Mesodermal cell (in vitro differentiated cells): Measurements from ENCODE around the gene TADA3.

Experiments used
- H3K27ac ChIP-seq: 2 replicates; pipeline ENCODE4 v1.7.0; 2013; ENCODE audit warnings: mild to moderate bottlenecking, low read depth, low read length, moderate library complexity; ENCODE audit not compliant: severe bottlenecking
- H3K36me3 ChIP-seq: 2 replicates; pipeline ENCODE4 v1.7.1; 2013; ENCODE audit warnings: mild to moderate bottlenecking, low read length, moderate library complexity; ENCODE audit not compliant: control insufficient read depth, insufficient read depth
- H3K4me1 ChIP-seq: one replicate; pipeline ENCODE4 v1.7.1; 2013; ENCODE audit warnings: mild to moderate bottlenecking, low read length; ENCODE audit not compliant: insufficient read depth, control insufficient read depth, poor library complexity, severe bottlenecking
- H3K4me3 ChIP-seq: 2 replicates; pipeline ENCODE4 v1.7.0; 2013; ENCODE audit warnings: low read length, control low read depth, mild to moderate bottlenecking; ENCODE audit not compliant: insufficient read depth, poor library complexity, severe bottlenecking; ENCODE audit errors: extremely low read depth
- H3K9me3 ChIP-seq: 2 replicates; pipeline ENCODE4 v1.7.1; 2013; ENCODE audit warnings: mild to moderate bottlenecking, low read length, moderate library complexity; ENCODE audit not compliant: control insufficient read depth
- whole genome bisulfite sequencing, 2 experiments: methylation state at CpG; one replicate each; pipeline ENCODE4 v1.1.5; 2013; ENCODE audit warnings: missing lambda C conversion rate in 2 of 2; ENCODE audit not compliant: insufficient coverage in 2 of 2; 5-methylcytosine and 5-hydroxymethylcytosine counted together

TADA3 gene

DNA sequence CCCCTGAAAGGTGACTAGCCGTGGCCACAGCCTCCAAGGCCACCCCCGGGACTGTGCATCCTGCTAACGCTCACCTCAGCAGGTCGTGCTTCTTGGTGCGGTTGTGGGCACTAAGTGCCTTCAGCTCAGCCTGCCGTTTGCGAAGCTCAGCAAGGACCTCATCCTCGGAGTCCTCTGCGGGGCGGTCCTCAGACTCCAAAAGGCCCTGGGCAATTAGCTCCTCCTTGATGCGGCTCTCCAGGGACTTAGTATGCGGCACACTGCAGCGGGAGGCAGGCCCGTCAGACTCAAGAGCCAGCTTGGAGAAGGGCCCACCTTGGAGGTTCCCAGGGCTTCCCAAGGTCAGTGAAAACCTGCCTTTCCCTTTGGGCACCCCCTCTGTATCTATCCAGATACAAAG, 8.3 kb downstream of the TADA3 start:
- Histone ChIP-seq H3K9me3 (no peaks in the 10 kb centered on the region), H3K27ac (no peak overlapping the region), H3K4me3 (no peak overlapping the region), H3K36me3 (peaks cover 69% of the 10 kb centered on the region), H3K4me1 (peaks cover 3% of the 10 kb centered on the region)
- WGBS, 2 experiments, result 95% methylated on average over 8 to 14 of the region's 14 CpGs

DNA sequence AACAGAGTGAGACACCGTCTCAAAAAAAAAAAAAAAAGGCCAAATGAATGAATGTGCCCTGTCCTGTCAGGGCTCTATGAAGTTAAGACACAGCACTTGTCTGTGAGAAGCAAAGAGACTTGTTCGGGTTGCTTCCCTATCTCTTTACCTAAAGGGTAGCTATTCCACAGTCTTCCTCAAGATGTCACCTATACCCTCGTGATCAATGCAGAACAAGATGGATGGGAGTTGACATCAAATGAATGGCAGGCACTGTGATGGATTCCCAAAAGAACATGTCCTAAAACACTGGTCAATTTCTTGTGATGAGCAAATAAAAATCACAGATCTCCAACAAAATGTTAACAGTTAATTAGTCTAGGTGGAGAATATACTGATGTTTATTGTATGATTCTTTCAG, 9.5 kb downstream of the TADA3 start:
- peaks cover 66% of the 10 kb centered on the region for H3K36me3 ChIP-seq
- no peak overlapping the region for H3K4me3 ChIP-seq
- 54 to 100% methylated on average over 1 to 3 of the region's 3 CpGs for WGBS, 2 experiments
- peaks cover 3% of the 10 kb centered on the region for H3K4me1 ChIP-seq
- no peak overlapping the region for H3K27ac ChIP-seq
- H3K9me3 ChIP-seq, result no peaks in the 10 kb centered on the region

DNA sequence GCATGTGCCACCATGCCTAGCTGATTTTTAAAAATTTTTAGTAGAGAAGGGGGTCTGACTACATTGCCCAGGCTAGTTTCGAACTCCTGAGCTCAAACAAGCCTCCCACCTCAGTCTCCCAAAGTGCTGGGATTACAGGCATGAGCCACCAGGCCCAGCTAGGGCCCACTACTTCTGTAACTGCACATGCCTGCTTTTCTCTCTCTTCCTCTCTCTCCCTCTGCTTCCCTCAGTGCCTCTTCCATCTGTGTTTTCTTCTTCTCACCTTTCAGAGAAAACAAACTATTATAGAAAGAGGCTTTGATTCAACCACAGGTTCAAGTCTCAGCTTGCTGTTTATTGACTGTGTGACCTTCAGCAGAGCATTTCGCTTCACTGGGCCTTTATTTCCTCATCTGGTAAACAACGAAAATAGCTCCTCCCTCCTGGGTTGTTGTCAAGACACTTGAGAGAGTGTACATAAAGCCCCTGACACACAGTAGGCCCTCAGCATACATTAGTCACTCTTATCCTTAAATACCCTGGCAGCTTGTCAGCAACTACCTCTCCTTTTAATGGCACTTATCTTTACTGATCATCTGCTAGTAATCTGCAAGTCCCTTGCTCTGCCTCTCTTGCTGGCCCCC, 10.2 kb downstream of the TADA3 start:
- H3K36me3 ChIP-seq, result peaks cover 61% of the 10 kb centered on the region
- H3K4me1 ChIP-seq, result peaks cover 3% of the 10 kb centered on the region
- 89 to 94% methylated on average over 3 of the region's 3 CpGs for WGBS, 2 experiments
- H3K4me3 ChIP-seq, result no peak overlapping the region
- H3K27ac ChIP-seq, result no peak overlapping the region
- no peaks in the 10 kb centered on the region for H3K9me3 ChIP-seq

DNA sequence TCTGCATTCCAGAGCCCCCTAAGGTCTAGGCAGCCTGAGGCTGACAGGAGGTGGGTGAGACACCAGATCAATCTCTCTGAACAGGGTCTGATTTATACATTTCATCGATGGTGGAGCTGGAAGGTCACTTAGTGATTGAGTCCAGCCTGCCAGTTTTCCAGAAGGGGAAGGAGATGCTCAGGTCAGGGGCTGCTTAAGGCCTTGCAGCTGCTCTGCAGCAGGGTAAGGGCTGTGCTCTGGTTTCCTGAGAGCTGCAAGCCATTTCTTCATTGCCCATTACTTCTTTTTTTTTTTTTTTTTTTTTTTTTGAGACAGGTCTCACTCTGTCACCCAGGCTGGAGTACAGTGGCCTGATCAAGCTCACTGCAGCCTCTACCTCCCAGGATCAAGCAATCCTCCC, 10.7 kb downstream of the TADA3 start:
- Histone ChIP-seq H3K27ac (no peak overlapping the region), H3K4me1 (peaks cover 3% of the 10 kb centered on the region), H3K36me3 (peaks cover 55% of the 10 kb centered on the region), H3K4me3 (no peak overlapping the region), H3K9me3 (no peaks in the 10 kb centered on the region)
- WGBS, 2 experiments, result 91 to 100% methylated on average over 1 of the region's 1 CpG

DNA sequence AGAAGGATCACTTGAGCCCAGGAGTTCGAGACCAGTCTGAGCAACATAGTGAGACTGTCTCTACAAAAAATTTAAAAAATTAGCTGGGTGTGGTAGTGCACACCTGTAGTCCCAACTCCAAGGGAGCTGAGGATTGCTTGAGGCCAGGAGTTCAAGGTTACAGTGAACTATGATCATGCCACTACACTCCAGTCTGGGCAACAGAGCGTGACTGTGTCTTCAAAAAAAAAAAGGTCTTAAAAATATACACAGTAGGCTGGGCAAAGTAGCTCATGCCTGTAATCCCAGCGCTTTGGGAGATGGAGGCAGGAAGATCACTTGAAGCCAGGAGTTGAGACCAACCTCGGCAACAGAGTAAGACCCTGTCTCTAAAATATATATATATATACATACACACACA, 11.4 kb downstream of the TADA3 start:
- H3K4me3 ChIP-seq, result no peak overlapping the region
- WGBS, 2 experiments, result 91 to 100% methylated on average over 2 to 3 of the region's 4 CpGs
- no peaks in the 10 kb centered on the region for H3K9me3 ChIP-seq
- H3K36me3 ChIP-seq, result peaks cover 50% of the 10 kb centered on the region
- no peak overlapping the region for H3K27ac ChIP-seq
- peaks cover 3% of the 10 kb centered on the region for H3K4me1 ChIP-seq

DNA sequence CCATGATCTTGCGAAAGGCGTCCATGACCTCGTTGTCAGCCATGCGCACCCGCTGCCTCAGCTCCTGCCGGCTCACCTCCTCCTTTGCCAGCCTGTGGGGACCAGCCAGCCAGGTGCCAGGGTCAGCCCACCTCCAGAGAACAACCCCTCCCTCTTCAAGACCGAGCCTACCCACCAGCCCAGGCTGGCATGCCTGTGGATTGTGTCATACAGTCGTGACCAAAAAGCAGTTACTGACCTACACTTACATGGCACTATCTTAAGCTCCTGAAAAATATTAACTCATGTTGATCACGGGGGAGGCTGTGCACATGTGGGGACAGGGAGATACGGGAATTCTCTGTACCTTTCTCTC, 11.8 kb downstream of the TADA3 start:
- no peak overlapping the region for H3K27ac ChIP-seq
- peaks cover 46% of the 10 kb centered on the region for H3K36me3 ChIP-seq
- H3K4me1 ChIP-seq, result peaks cover 3% of the 10 kb centered on the region
- no peaks in the 10 kb centered on the region for H3K9me3 ChIP-seq
- WGBS, 2 experiments, result 90 to 96% methylated on average over 9 to 10 of the region's 10 CpGs
- no peak overlapping the region for H3K4me3 ChIP-seq

DNA sequence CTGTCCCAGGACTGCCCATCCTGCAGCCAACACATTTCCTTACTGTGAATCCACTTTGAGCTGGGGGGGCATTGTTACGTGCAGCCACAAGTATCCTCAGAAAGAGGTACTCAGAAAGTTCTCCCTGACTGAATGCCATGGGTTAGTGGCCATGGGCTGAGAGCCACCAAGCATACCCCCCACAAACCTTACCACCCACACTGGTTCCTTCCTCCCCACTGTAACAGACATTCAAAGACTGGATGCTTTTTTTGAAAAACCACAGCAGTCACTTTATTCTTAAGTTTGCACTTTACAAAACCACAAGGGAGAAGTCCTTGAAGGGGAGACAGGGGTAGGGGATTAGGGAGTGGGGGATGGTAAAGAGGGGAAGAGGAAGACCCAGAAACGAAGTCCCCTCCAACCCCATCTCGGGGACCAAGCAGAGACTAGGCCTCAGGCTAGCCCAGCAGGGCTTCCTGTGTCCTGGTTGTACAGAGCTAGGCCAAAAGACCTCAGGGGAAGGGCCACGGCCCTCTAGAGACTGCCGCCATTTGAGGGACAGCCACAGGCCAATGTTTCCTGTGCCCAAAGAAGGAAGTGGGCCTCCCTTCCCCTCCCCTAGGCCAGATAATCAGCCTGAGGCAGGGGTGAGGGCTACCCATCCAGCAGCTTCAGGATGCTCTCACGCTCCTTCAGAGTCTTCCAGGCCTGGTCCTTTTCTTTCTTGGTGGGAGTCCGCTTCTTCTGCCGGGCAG, 12.4 kb downstream of the TADA3 start:
- H3K4me1 ChIP-seq, result peaks cover 3% of the 10 kb centered on the region
- H3K36me3 ChIP-seq, result peaks cover 41% of the 10 kb centered on the region
- 92 to 95% methylated on average over 7 to 8 of the region's 8 CpGs for WGBS, 2 experiments
- H3K4me3 ChIP-seq, result no peak overlapping the region
- H3K27ac ChIP-seq, result peak overlapping the region; percentile 10
- H3K9me3 ChIP-seq, result no peaks in the 10 kb centered on the region

DNA sequence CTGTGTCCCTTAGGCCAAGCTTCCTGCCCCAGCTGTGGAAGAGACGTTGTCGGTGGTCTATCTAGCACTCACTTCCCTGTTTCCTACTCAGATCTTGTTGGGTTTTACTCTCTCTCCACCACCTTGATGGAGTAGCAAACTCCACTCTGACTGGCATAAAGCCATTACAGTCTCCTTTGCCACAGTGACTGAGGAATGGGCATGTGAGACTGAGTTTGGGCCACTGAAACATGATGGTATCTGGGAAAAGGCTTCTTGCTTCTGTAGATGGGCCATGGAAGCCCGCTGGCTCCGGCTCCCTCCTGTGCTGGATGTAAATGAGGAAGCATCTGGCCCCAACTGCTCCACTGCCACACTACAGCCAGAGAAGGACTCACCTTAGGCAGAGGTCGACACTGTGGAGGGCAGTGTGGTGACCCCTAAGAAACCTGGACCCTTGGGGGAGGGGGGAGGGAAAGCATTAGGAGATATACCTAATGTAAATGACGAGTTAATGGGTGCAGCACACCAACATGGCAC, 13.1 kb downstream of the TADA3 start:
- Histone ChIP-seq H3K4me1 (peaks cover 3% of the 10 kb centered on the region), H3K27ac (no peak overlapping the region), H3K36me3 (peaks cover 40% of the 10 kb centered on the region), H3K4me3 (no peak overlapping the region), H3K9me3 (no peaks in the 10 kb centered on the region)
- 90 to 100% methylated on average over 2 to 4 of the region's 6 CpGs for WGBS, 2 experiments

DNA sequence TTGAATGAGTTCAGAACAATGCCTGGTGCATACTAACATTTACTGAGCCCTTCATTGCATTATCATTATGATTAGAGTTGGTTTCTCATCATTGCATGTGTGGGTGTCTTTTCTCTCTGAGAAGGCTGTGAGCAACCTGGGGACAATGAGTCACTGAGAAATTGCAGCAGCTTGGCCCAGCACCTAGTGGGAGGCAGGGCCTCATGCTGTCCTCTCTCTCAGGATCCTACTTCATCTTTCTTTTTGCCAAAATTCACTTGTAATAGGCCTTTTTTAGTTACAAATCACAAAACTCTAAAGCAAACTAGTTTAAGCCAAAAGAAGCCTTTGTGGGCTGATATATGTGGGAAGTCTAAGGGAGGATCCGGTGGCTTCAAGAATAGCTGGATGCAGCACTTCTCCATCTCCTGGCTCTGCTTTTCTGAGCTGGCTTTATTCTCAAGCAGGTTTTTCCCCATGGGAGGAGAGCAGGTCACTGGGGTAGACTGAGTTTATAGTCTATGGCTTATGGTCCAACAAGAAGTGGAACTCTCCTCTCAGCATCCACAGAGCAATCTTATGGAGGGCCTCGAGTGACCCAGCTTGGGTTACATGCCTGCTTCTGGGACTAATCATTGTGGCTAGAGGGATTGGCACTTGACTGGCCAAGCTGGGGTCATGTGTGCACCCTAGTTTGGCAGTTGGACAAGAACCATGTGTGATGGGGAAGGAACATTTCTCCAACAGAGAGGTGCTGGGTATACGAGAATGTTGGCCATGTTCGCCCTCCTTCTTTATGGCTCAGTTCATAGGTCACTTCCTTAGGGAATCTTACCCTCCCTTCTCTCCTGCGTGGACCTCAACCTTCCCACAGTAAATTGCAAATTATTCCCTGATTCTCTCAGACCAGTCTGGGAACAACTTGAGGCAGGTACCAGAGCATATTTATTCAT, 13.9 kb downstream of the TADA3 start:
- Histone ChIP-seq H3K4me3 (no peak overlapping the region), H3K9me3 (no peaks in the 10 kb centered on the region), H3K36me3 (peaks cover 33% of the 10 kb centered on the region), H3K4me1 (peaks cover 3% of the 10 kb centered on the region), H3K27ac (no peak overlapping the region)
- 97 to 99% methylated on average over 4 to 5 of the region's 5 CpGs for WGBS, 2 experiments

DNA sequence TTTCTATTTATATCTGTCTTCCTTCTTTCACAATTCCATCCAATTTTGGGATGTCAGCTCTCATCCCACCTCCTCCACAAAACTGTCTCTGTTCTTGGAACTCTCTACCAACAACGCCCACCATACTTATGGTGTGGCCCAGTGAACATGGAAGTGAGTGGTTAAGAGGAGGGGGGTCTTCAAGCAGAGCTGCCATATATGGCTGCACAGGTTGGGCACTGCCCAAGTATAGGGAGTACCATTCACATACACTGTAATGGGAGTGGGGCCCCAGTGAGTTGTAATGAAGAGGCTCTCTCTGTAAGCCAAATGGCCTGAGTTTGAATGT, 14.6 kb downstream of the TADA3 start:
- no CpG with 5 or more reads among the region's 1 CpG for WGBS, 2 experiments
- H3K9me3 ChIP-seq, result no peaks in the 10 kb centered on the region

More for the DNA sequence above, 14.6 kb downstream of the TADA3 start:
- H3K27ac ChIP-seq, result no peak overlapping the region
- no peak overlapping the region for H3K4me3 ChIP-seq
- H3K4me1 ChIP-seq, result peaks cover 3% of the 10 kb centered on the region
- peaks cover 31% of the 10 kb centered on the region for H3K36me3 ChIP-seq
